Measurements from ENCODE around the gene SYT2. TPM values are rescaled to one million over a fixed set of nuclear protein-coding genes. Genes with fewer than 3 reads are reported as not detected.
A peak's percentile ranks its signal among the peaks of the same experiment; 100 is the strongest.

The SYT2 gene
- total and polyA plus RNA-seq, 2 of the 13 experiments (the other 11 are each of a cell fraction or from before 2014, with no cell fraction given) = not detected

DNA sequence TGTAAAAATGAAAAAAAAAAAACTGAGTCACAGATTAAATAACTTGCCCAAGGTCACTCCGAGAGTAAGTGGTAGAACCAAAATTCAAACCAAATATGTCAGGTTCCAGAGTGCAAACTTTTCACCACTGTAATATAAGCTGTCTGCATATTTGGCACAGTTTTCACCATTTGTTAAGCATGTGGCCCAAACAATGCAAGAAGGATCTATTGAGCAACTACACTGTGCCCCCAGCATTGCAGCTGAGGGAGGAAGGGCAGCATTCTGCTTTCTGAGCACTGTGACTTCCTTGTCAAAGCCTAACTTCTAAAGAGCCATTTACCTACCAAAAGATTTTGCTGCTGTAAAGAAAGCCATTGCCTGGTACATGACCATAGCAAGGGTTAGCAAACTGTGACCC is 133.4 kb downstream of the SYT2 start (continued):
- TF ChIP-seq, protein P1, sequence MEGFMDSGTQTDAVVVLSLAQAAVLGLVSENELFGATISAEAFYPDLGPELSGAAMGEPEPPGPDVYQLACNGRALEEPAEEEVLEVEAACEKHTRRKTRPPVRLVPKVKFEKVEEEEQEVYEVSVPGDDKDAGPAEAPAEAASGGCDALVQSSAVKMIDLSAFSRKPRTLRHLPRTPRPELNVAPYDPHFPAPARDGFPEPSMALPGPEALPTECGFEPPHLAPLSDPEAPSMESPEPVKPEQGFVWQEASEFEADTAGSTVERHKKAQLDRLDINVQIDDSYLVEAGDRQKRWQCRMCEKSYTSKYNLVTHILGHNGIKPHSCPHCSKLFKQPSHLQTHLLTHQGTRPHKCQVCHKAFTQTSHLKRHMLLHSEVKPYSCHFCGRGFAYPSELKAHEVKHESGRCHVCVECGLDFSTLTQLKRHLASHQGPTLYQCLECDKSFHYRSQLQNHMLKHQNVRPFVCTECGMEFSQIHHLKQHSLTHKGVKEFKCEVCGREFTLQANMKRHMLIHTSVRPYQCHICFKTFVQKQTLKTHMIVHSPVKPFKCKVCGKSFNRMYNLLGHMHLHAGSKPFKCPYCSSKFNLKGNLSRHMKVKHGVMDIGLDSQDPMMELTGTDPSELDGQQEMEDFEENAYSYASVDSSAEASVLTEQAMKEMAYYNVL (CRISPR knock-in tag; IDR thresholded peaks at IDR 0.05; ENCODE audit: borderline replicate concordance) = no peak
- TF ChIP-seq SOX6 (IDR thresholded peaks at IDR 0.05) (no peak), SOX6 (CRISPR knock-in tag; IDR thresholded peaks at IDR 0.05) (peak; percentile 86), ZC3H4 (CRISPR knock-in tag; IDR thresholded peaks at IDR 0.05; ENCODE audit: borderline replicate concordance) (no peak), CEBPB (IDR thresholded peaks at IDR 0.05; ENCODE audit: borderline replicate concordance, low read depth, low read length) (peak; percentile 83), PTBP1 (IDR thresholded peaks at IDR 0.05; ENCODE audit: low read depth, low read length, poor library complexity, severe bottlenecking) (no peak), ZFP82 (CRISPR knock-in tag; IDR thresholded peaks at IDR 0.05; ENCODE audit: borderline replicate concordance) (no peak), CCDC6 (CRISPR knock-in tag; IDR thresholded peaks at IDR 0.05) (no peak), STAT5B (CRISPR knock-in tag; IDR thresholded peaks at IDR 0.05) (no peak), ZNF292 (CRISPR knock-in tag; IDR thresholded peaks at IDR 0.05; ENCODE audit: borderline replicate concordance, low read depth) (peak; percentile 34; the same call in 1 of the 2 replicates), ZNF570 (CRISPR knock-in tag; IDR thresholded peaks at IDR 0.05; ENCODE audit: borderline replicate concordance) (no peak), FOSL2 (CRISPR knock-in tag; IDR thresholded peaks at IDR 0.05) (0 out of 2 replicates have a peak, but pooled peaks have one; percentile 19), SATB2 (CRISPR knock-in tag; IDR thresholded peaks at IDR 0.05) (no peak), KDM5A (IDR thresholded peaks at IDR 0.05; ENCODE audit: borderline replicate concordance, low read length) (no peak), ZNF230 (CRISPR knock-in tag; IDR thresholded peaks at IDR 0.05) (no peak)
- TF ChIP-seq, protein P2, sequence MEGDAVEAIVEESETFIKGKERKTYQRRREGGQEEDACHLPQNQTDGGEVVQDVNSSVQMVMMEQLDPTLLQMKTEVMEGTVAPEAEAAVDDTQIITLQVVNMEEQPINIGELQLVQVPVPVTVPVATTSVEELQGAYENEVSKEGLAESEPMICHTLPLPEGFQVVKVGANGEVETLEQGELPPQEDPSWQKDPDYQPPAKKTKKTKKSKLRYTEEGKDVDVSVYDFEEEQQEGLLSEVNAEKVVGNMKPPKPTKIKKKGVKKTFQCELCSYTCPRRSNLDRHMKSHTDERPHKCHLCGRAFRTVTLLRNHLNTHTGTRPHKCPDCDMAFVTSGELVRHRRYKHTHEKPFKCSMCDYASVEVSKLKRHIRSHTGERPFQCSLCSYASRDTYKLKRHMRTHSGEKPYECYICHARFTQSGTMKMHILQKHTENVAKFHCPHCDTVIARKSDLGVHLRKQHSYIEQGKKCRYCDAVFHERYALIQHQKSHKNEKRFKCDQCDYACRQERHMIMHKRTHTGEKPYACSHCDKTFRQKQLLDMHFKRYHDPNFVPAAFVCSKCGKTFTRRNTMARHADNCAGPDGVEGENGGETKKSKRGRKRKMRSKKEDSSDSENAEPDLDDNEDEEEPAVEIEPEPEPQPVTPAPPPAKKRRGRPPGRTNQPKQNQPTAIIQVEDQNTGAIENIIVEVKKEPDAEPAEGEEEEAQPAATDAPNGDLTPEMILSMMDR (CRISPR knock-in tag; IDR thresholded peaks at IDR 0.05) = no peak
- TF ChIP-seq, protein P3, sequence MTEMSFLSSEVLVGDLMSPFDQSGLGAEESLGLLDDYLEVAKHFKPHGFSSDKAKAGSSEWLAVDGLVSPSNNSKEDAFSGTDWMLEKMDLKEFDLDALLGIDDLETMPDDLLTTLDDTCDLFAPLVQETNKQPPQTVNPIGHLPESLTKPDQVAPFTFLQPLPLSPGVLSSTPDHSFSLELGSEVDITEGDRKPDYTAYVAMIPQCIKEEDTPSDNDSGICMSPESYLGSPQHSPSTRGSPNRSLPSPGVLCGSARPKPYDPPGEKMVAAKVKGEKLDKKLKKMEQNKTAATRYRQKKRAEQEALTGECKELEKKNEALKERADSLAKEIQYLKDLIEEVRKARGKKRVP (CRISPR knock-in tag; IDR thresholded peaks at IDR 0.05) = no peak
- TF ChIP-seq, protein P4, sequence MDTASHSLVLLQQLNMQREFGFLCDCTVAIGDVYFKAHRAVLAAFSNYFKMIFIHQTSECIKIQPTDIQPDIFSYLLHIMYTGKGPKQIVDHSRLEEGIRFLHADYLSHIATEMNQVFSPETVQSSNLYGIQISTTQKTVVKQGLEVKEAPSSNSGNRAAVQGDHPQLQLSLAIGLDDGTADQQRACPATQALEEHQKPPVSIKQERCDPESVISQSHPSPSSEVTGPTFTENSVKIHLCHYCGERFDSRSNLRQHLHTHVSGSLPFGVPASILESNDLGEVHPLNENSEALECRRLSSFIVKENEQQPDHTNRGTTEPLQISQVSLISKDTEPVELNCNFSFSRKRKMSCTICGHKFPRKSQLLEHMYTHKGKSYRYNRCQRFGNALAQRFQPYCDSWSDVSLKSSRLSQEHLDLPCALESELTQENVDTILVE (CRISPR knock-in tag; IDR thresholded peaks at IDR 0.05) = no peak
- TF ChIP-seq, protein P5, sequence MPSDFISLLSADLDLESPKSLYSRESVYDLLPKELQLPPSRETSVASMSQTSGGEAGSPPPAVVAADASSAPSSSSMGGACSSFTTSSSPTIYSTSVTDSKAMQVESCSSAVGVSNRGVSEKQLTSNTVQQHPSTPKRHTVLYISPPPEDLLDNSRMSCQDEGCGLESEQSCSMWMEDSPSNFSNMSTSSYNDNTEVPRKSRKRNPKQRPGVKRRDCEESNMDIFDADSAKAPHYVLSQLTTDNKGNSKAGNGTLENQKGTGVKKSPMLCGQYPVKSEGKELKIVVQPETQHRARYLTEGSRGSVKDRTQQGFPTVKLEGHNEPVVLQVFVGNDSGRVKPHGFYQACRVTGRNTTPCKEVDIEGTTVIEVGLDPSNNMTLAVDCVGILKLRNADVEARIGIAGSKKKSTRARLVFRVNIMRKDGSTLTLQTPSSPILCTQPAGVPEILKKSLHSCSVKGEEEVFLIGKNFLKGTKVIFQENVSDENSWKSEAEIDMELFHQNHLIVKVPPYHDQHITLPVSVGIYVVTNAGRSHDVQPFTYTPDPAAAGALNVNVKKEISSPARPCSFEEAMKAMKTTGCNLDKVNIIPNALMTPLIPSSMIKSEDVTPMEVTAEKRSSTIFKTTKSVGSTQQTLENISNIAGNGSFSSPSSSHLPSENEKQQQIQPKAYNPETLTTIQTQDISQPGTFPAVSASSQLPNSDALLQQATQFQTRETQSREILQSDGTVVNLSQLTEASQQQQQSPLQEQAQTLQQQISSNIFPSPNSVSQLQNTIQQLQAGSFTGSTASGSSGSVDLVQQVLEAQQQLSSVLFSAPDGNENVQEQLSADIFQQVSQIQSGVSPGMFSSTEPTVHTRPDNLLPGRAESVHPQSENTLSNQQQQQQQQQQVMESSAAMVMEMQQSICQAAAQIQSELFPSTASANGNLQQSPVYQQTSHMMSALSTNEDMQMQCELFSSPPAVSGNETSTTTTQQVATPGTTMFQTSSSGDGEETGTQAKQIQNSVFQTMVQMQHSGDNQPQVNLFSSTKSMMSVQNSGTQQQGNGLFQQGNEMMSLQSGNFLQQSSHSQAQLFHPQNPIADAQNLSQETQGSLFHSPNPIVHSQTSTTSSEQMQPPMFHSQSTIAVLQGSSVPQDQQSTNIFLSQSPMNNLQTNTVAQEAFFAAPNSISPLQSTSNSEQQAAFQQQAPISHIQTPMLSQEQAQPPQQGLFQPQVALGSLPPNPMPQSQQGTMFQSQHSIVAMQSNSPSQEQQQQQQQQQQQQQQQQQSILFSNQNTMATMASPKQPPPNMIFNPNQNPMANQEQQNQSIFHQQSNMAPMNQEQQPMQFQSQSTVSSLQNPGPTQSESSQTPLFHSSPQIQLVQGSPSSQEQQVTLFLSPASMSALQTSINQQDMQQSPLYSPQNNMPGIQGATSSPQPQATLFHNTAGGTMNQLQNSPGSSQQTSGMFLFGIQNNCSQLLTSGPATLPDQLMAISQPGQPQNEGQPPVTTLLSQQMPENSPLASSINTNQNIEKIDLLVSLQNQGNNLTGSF (CRISPR knock-in tag; IDR thresholded peaks at IDR 0.05) = no peak
